ENCODE measurements around the gene MAST4.

The MAST4 gene

GRCh38 chr5:67031692-67032091 lies 435.5 kb downstream of the MAST4 start:
- TF ChIP-seq CTCF (conservative IDR thresholded peaks at IDR 0.05; ENCODE audit: low read length) = no peak
- no peak for DNase-seq (ENCODE audit: low read depth)
- H3K4me3 ChIP-seq (ENCODE audit: low read length) = no peak overlapping the region

- no peak for TF ChIP-seq CTCF (conservative IDR thresholded peaks at IDR 0.05; ENCODE audit: low read length)
- peak; percentile 53 for DNase-seq (ENCODE audit: low read depth)
- H3K4me3 ChIP-seq (ENCODE audit: low read length) = no peak overlapping the region
These were observed 436.9 kb downstream of the MAST4 start for GRCh38 chr5:67032921-67033664.

GRCh38 chr5:67033880-67034651 lies 437.9 kb downstream of the MAST4 start:
- peak; percentile 13 for DNase-seq (ENCODE audit: low read depth)
- TF ChIP-seq CTCF (conservative IDR thresholded peaks at IDR 0.05; ENCODE audit: low read length) = no peak
- no peak overlapping the region for H3K4me3 ChIP-seq (ENCODE audit: low read length)

- DNase-seq (ENCODE audit: low read depth) = no peak
- TF ChIP-seq CTCF (conservative IDR thresholded peaks at IDR 0.05; ENCODE audit: low read length) = no peak
- H3K4me3 ChIP-seq (ENCODE audit: low read length) = no peak overlapping the region
These were observed 439.0 kb downstream of the MAST4 start for GRCh38 chr5:67035098-67035740.

- H3K4me3 ChIP-seq (ENCODE audit: low read length) = no peak overlapping the region
- no peak for TF ChIP-seq CTCF (conservative IDR thresholded peaks at IDR 0.05; ENCODE audit: low read length)
These were observed 441.0 kb downstream of the MAST4 start for GRCh38 chr5:67037171-67037570.

GRCh38 chr5:67038817-67039603 lies 442.8 kb downstream of the MAST4 start:
- DNase-seq (ENCODE audit: low read depth) = peak; percentile 62
- H3K4me3 ChIP-seq (ENCODE audit: low read length) = no peak overlapping the region
- no peak for TF ChIP-seq CTCF (conservative IDR thresholded peaks at IDR 0.05; ENCODE audit: low read length)

More at GRCh38 chr5:67037171-67037570, 441.0 kb downstream of the MAST4 start:
- DNase-seq (ENCODE audit: low read depth) = no peak
